ACHN (cell line): ENCODE measurements around the gene FAM163B.
A peak's percentile ranks its signal among the peaks of the same experiment; 100 is the strongest.
"Not testable (repeated sequence)": the region's sequence is repeated elsewhere in the genome, so short reads cannot be mapped to it uniquely, and the experiment has no call there.

Experiments used
- DNase-seq: peaks from one replicate; pipeline ENCODE4 v3.0.0-alpha.2; 2015
- in situ Hi-C: cut with HindIII; loops from 2 replicates; pipeline ENCODE4 v1.10.0; 2017; ENCODE audit warnings: low sequenced_read_pairs, low pct_ligation_motif_present, low pct_unique_long_range_greater_than_20kb

FAM163B gene

GRCh38 chr9:133563814-133564213 is 45.4 kb downstream of the FAM163B start:
- DNase-seq, in situ Hi-C loops: not testable (repeated sequence)

GRCh38 chr9:133563291-133563796 is 45.8 kb downstream of the FAM163B start:
- in situ Hi-C loops, result no loop called here
- DNase-seq, result no peak

GRCh38 chr9:133562611-133563290 is 46.4 kb downstream of the FAM163B start:
- in situ Hi-C loops, result no loop called here
- DNase-seq, result no peak

GRCh38 chr9:133561976-133562554 is 47.1 kb downstream of the FAM163B start:
- in situ Hi-C loops, result no loop called here
- no peak for DNase-seq

- no peak for DNase-seq
- in situ Hi-C loops, result no loop called here
Observed at GRCh38 chr9:133560944-133561343, 48.2 kb downstream of the FAM163B start.

GRCh38 chr9:133560311-133560710 is 48.9 kb downstream of the FAM163B start:
- in situ Hi-C loops, result no loop called here
- DNase-seq, result no peak

GRCh38 chr9:133558191-133559126 is 50.7 kb downstream of the FAM163B start:
- in situ Hi-C loops, result no loop called here
- DNase-seq, result peak; percentile 38

- in situ Hi-C loops, result no loop called here
Observed at GRCh38 chr9:133557581-133557980, 51.6 kb downstream of the FAM163B start.

GRCh38 chr9:133556354-133556753 is 52.8 kb downstream of the FAM163B start:
- in situ Hi-C loops, result no loop called here
- DNase-seq, result no peak

More at GRCh38 chr9:133557581-133557980, 51.6 kb downstream of the FAM163B start:
- DNase-seq, result no peak

GRCh38 chr9:133554729-133555128 is 54.5 kb downstream of the FAM163B start:
- no peak for DNase-seq
- in situ Hi-C loops, result no loop called here

GRCh38 chr9:133553973-133554713 is 55.0 kb downstream of the FAM163B start:
- no peak for DNase-seq
- in situ Hi-C loops, result no loop called here

GRCh38 chr9:133553123-133553522 is 56.1 kb downstream of the FAM163B start:
- in situ Hi-C loops, result no loop called here
- no peak for DNase-seq

GRCh38 chr9:133552236-133552635 is 57.0 kb downstream of the FAM163B start:
- DNase-seq, result no peak
- in situ Hi-C loops, result no loop called here

- in situ Hi-C loops, result no loop called here
- DNase-seq, result no peak
Observed at GRCh38 chr9:133551446-133551845, 57.7 kb downstream of the FAM163B start.

GRCh38 chr9:133547116-133547515 is 62.1 kb downstream of the FAM163B start:
- in situ Hi-C loops, result no loop called here
- DNase-seq, result no peak

- in situ Hi-C loops, result no loop called here
- DNase-seq, result no peak
Observed at GRCh38 chr9:133546287-133546680, 62.9 kb downstream of the FAM163B start.

GRCh38 chr9:133545494-133546286 is 63.5 kb downstream of the FAM163B start:
- DNase-seq, result no peak
- in situ Hi-C loops, result no loop called here
